HepG2 (cell line): ENCODE measurements around the gene ADAP2. TPM values are rescaled to one million over a fixed set of nuclear protein-coding genes. Genes with fewer than 3 reads are reported as not detected.

Source experiments
- ELF1 ChIP-seq: sonication (generic); formaldehyde crosslinking; IDR thresholded peaks from 2 replicates; pipeline ENCODE4 v1.4.0; 2020; ENCODE audit warnings: missing genetic modification reagents
- GPN1 ChIP-seq: sonication (generic); formaldehyde crosslinking; IDR thresholded peaks from 2 replicates; pipeline ENCODE4 v1.5.1; 2020; ENCODE audit warnings: missing genetic modification reagents, borderline replicate concordance
- HNF4G ChIP-seq, 2 experiments: sonication (generic) in 1 of 2; formaldehyde crosslinking in 1 of 2; IDR thresholded peaks; 2 replicates each; pipeline versions ENCODE4 v1.4.0 to v1.6.1; 2011 to 2020; ENCODE audit warnings: borderline replicate concordance in 2 of 2, low read depth in 2 of 2, mild to moderate bottlenecking in 2 of 2, low read length in 1 of 2, missing genetic modification reagents in 1 of 2, moderate library complexity in 1 of 2
- HNRNPLL ChIP-seq: fragments of 200-400 bp; formaldehyde crosslinking; IDR thresholded peaks from 2 replicates; pipeline ENCODE4 v1.6.1; 2017; ENCODE audit warnings: mild to moderate bottlenecking, low read depth, low read length; ENCODE audit not compliant: poor library complexity, severe bottlenecking
- KLF15 ChIP-seq: sonication (generic); formaldehyde crosslinking; IDR thresholded peaks from 2 replicates; pipeline ENCODE4 v1.8.1; 2023; ENCODE audit warnings: borderline replicate concordance, mild to moderate bottlenecking, inconsistent platforms, missing genetic modification reagents, mixed read lengths
- MLLT10 ChIP-seq: sonication (generic); formaldehyde crosslinking; IDR thresholded peaks from 2 replicates; pipeline ENCODE4 v1.4.0; 2020; ENCODE audit warnings: missing genetic modification reagents
- MTA1 ChIP-seq: sonication (generic); formaldehyde crosslinking; IDR thresholded peaks from 2 replicates; pipeline ENCODE4 v1.4.0; 2020; ENCODE audit warnings: missing genetic modification reagents, mild to moderate bottlenecking, borderline replicate concordance
- NFE2L2 ChIP-seq: fragments of 150-350 bp; IDR thresholded peaks from 2 replicates; pipeline ENCODE4 v1.6.1; 2014; ENCODE audit warnings: low read length
- POGZ ChIP-seq: sonication (generic); formaldehyde crosslinking; IDR thresholded peaks from 2 replicates; pipeline ENCODE4 v1.4.0; 2020; ENCODE audit warnings: mild to moderate bottlenecking, missing genetic modification reagents
- TEAD3 ChIP-seq: optimal IDR thresholded peaks from 2 replicates; pipeline ENCODE3; 2016; ENCODE audit warnings: borderline replicate concordance
- XRCC5 ChIP-seq: fragments of 200-400 bp; formaldehyde crosslinking; optimal IDR thresholded peaks from 2 replicates; pipeline ENCODE3; 2017; ENCODE audit warnings: mild to moderate bottlenecking, low read length
- ZBTB25 ChIP-seq: IDR thresholded peaks from 2 replicates; pipeline ENCODE4 v1.6.1; 2018; ENCODE audit warnings: missing genetic modification reagents
- ZC3H13 ChIP-seq: sonication (generic); formaldehyde crosslinking; IDR thresholded peaks from 2 replicates; pipeline ENCODE4 v1.8.1; 2023; ENCODE audit warnings: mild to moderate bottlenecking, missing genetic modification reagents, moderate library complexity
- ZNF20 ChIP-seq: sonication (generic); formaldehyde crosslinking; IDR thresholded peaks from 2 replicates; pipeline ENCODE4 v1.4.0; 2020; ENCODE audit warnings: mild to moderate bottlenecking, moderate library complexity, missing genetic modification reagents
- ZNF232 ChIP-seq: sonication (generic); formaldehyde crosslinking; IDR thresholded peaks from 2 replicates; pipeline ENCODE4 v1.4.0; 2020; ENCODE audit warnings: missing genetic modification reagents, borderline replicate concordance
- ZNF263 ChIP-seq: sonication (generic); formaldehyde crosslinking; IDR thresholded peaks from 2 replicates; pipeline ENCODE4 v1.4.0; 2020; ENCODE audit warnings: missing genetic modification reagents
- ZNF468 ChIP-seq: sonication (generic); formaldehyde crosslinking; IDR thresholded peaks from 2 replicates; pipeline ENCODE4 v1.8.0; 2022; ENCODE audit warnings: mild to moderate bottlenecking, moderate library complexity, missing genetic modification reagents
- ZNF740 ChIP-seq: sonication (generic); formaldehyde crosslinking; IDR thresholded peaks from 2 replicates; pipeline ENCODE4 v1.4.0; 2020; ENCODE audit warnings: missing genetic modification reagents
- ZSCAN22 ChIP-seq: sonication (generic); formaldehyde crosslinking; IDR thresholded peaks from 2 replicates; pipeline ENCODE4 v1.4.0; 2020; ENCODE audit warnings: mild to moderate bottlenecking, missing genetic modification reagents
- polyA plus RNA-seq, 8 experiments: library from polyadenylated mRNA; depleted of rRNA in 3 of 8; stranded (reverse) in 7 of 8; unstranded in 1 of 8; fragments of >200 nt; fragmentation: Illumina TruSeq in 4 of 8; extraction: Trizol in 4 of 8; gene quantifications; 2 replicates each; pipeline versions ENCODE4 v1.2.1 to v1.2.3, GENCODE V29; 2011 to 2016; ENCODE audit warnings: low read depth in 4 of 8, missing spikeins in 1 of 8, mixed read lengths in 1 of 8; ENCODE audit not compliant: insufficient read depth in 1 of 8
- total RNA-seq, 5 experiments: library from RNA; depleted of rRNA; stranded (reverse); fragments of >200 nt; fragmentation: Illumina TruSeq; extraction: Trizol; gene quantifications; 2 replicates each; pipeline ENCODE4 v1.2.3, GENCODE V29; 2016; ENCODE audit warnings: low read depth in 1 of 5
- TF ChIP-seq, protein P1 (sequence below): sonication (generic); formaldehyde crosslinking; IDR thresholded peaks from 2 replicates; pipeline ENCODE4 v1.8.1; 2023; ENCODE audit warnings: mild to moderate bottlenecking, inconsistent platforms, moderate library complexity, missing genetic modification reagents, borderline replicate concordance
- TF ChIP-seq, protein P2 (sequence below): sonication (generic); formaldehyde crosslinking; IDR thresholded peaks from 2 replicates; pipeline ENCODE4 v1.4.0; 2020; ENCODE audit warnings: mild to moderate bottlenecking, low read depth, missing genetic modification reagents
- TF ChIP-seq, protein P3 (sequence below): sonication (generic); formaldehyde crosslinking; conservative IDR thresholded peaks from 2 replicates; pipeline ENCODE4 v1.4.0; 2020; ENCODE audit warnings: mild to moderate bottlenecking, missing genetic modification reagents, moderate library complexity

ADAP2 gene
- total and polyA plus RNA-seq, 2 of the 13 experiments (the other 11 are each of a cell fraction or from before 2014, with no cell fraction given), result 0.51 to 0.70 TPM

DNA sequence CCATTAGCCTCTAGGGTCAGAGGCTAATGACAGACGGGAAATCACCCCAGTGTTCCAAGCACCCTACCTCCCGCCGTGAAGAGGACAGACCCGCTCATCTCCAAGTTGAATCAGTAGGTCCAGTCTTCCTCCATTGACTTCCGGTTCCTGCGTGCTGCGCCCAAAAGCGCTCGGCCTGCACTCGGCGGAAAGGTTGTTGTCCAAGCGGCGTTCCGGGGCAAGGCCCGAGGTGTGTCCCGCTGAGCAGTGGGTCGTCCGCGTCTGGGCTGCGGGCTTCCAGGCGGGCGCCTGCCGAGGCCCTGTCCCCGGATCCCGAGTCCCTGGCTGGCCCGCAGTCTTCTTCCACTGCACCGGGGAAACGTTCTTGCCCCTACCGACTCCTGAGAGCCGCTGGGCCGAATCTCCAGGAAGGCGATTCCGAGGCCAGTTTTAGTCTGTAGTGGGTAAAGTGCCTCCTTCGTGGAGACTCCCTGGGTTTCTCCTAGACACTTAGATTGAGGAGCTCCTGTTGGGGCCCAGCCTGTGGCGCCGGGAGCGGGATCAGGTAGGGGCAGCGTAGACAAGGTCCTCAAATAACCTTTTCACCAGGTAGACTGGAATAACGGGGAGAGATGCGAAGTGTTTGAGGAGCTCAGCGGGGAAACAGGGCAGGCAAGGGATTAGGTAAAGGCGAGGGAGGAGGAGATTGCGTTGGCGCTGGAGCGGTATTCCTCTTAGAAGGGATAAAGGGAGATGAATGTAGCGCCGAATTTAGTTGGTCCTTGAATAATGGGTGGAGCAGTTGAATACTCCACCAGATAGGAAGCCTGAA lies 15.4 kb upstream of the ADAP2 start, which contains the start of gene TEFM (continued):
- TF ChIP-seq, protein P1, sequence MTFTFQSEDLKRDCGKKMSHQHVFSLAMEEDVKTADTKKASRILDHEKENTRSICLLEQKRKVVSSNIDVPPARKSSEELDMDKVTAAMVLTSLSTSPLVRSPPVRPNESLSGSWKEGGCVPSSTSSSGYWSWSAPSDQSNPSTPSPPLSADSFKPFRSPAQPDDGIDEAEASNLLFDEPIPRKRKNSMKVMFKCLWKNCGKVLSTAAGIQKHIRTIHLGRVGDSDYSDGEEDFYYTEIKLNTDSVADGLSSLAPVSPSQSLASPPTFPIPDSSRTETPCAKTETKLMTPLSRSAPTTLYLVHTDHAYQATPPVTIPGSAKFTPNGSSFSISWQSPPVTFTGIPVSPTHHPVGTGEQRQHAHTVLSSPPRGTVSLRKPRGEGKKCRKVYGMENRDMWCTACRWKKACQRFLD, result 0 out of 2 replicates have a peak, but pooled peaks have one; percentile 82
- TF ChIP-seq MLLT10 (CRISPR knock-in tag), result 0 out of 2 replicates have a peak, but pooled peaks have one; percentile 45
- TF ChIP-seq ZNF20 (CRISPR knock-in tag), result no peak
- peak; percentile 58 for TF ChIP-seq ZNF263 (CRISPR knock-in tag)
- peak; percentile 99 for TF ChIP-seq XRCC5
- peak; percentile 64; the same call in 1 of the 2 replicates for TF ChIP-seq ZC3H13 (CRISPR knock-in tag)
- TF ChIP-seq MTA1 (CRISPR knock-in tag), result peak; percentile 95
- no peak for TF ChIP-seq ZNF468 (CRISPR knock-in tag)
- TF ChIP-seq, protein P2, sequence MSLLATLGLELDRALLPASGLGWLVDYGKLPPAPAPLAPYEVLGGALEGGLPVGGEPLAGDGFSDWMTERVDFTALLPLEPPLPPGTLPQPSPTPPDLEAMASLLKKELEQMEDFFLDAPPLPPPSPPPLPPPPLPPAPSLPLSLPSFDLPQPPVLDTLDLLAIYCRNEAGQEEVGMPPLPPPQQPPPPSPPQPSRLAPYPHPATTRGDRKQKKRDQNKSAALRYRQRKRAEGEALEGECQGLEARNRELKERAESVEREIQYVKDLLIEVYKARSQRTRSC (CRISPR knock-in tag), result no peak
- TF ChIP-seq ZNF740 (CRISPR knock-in tag), result peak; percentile 60; the same call in 1 of the 2 replicates
- no peak for TF ChIP-seq GPN1 (CRISPR knock-in tag)
- TF ChIP-seq ZNF232 (CRISPR knock-in tag), result peak; percentile 95
- TF ChIP-seq ELF1 (CRISPR knock-in tag), result peak; percentile 89
- TF ChIP-seq HNF4G (IDR thresholded peaks at IDR 0.05; ENCODE audit: borderline replicate concordance, low read depth, low read length), result peak; percentile 46; the same call in 1 of the 2 replicates
- TF ChIP-seq HNF4G (CRISPR knock-in tag; IDR thresholded peaks at IDR 0.05; ENCODE audit: borderline replicate concordance, low read depth), result peak; percentile 53; the same call in 1 of the 2 replicates
- TF ChIP-seq, protein P3, sequence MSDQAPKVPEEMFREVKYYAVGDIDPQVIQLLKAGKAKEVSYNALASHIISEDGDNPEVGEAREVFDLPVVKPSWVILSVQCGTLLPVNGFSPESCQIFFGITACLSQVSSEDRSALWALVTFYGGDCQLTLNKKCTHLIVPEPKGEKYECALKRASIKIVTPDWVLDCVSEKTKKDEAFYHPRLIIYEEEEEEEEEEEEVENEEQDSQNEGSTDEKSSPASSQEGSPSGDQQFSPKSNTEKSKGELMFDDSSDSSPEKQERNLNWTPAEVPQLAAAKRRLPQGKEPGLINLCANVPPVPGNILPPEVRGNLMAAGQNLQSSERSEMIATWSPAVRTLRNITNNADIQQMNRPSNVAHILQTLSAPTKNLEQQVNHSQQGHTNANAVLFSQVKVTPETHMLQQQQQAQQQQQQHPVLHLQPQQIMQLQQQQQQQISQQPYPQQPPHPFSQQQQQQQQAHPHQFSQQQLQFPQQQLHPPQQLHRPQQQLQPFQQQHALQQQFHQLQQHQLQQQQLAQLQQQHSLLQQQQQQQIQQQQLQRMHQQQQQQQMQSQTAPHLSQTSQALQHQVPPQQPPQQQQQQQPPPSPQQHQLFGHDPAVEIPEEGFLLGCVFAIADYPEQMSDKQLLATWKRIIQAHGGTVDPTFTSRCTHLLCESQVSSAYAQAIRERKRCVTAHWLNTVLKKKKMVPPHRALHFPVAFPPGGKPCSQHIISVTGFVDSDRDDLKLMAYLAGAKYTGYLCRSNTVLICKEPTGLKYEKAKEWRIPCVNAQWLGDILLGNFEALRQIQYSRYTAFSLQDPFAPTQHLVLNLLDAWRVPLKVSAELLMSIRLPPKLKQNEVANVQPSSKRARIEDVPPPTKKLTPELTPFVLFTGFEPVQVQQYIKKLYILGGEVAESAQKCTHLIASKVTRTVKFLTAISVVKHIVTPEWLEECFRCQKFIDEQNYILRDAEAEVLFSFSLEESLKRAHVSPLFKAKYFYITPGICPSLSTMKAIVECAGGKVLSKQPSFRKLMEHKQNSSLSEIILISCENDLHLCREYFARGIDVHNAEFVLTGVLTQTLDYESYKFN (CRISPR knock-in tag), result peak; percentile 68
- peak; percentile 90; the same call in 1 of the 2 replicates for TF ChIP-seq ZBTB25 (CRISPR knock-in tag)
- TF ChIP-seq KLF15 (CRISPR knock-in tag), result peak; percentile 26; the same call in 1 of the 2 replicates
- peak; percentile 96 for TF ChIP-seq POGZ (CRISPR knock-in tag)
- TF ChIP-seq HNRNPLL, result peak; percentile 65
- no peak for TF ChIP-seq NFE2L2
- peak; percentile 87 for TF ChIP-seq TEAD3 (CRISPR knock-in tag)
- TF ChIP-seq ZSCAN22, result no peak
